ENCODE data around the gene ELF5. TPM values are rescaled to one million over a fixed set of nuclear protein-coding genes. Genes with fewer than 3 reads are reported as not detected.

Gene ELF5
- total and polyA plus RNA-seq, 2 of the 8 experiments (the other 6 are each of a cell fraction or from before 2014, with no cell fraction given), result not detected

DNA sequence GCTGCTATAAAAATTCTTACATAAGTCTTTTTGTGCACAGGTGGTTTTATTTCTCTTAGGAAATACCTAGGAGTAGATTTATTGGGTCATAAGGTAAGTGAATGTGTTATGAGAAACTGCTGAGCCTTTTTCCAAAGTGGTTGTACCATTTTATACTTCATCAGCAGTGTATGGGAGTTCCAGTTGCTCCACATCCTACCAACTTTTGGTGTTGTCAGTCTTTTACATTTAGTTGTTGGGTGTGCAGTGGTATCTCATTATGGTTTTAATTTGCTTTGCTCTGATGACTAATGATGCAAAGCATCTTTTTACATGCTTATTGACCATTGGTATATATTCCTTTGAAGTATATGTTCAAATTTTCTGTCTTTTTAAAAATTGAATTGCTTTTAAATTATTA is 71.8 kb downstream of the ELF5 start:
- no peaks in the 10 kb centered on the region for H3K79me2 ChIP-seq (ENCODE audit: control insufficient read depth in 1 of 2, insufficient read depth in 2 of 2, low read length in 2 of 2)
- H3K4me1 ChIP-seq (replicated peaks in 1 of 4; ENCODE audit: control insufficient read depth in 3 of 4, insufficient read depth in 4 of 4, low read length in 3 of 4), result no peaks in the 10 kb centered on the region
- no peak overlapping the region for H3K4me3 ChIP-seq (ENCODE audit: extremely low read depth in 1 of 4, insufficient read depth in 2 of 4, low read depth in 3 of 4, low read length in 4 of 4)
- H3K9me3 ChIP-seq (ENCODE audit: insufficient read depth in 2 of 2, low read depth in 1 of 2, low read length in 1 of 2), result peaks cover 3 to 12% of the 10 kb centered on the region in 2 experiments; a peak in 1 of 4 replicates
- H2AK5ac ChIP-seq (ENCODE audit: low read depth, low read length), result no peak overlapping the region
- H3K56ac ChIP-seq (replicated peaks; ENCODE audit: insufficient read length, low read depth, low read length), result no peak overlapping the region
- H3K18ac ChIP-seq (ENCODE audit: extremely low read depth, low read length), result no peak overlapping the region
- no peak overlapping the region for H3K23ac ChIP-seq (ENCODE audit: insufficient read length)
- no peak overlapping the region for H2BK120ac ChIP-seq (replicated peaks; ENCODE audit: low read depth, low read length)
- no peak for TF ChIP-seq JUN (IDR thresholded peaks at IDR 0.05; ENCODE audit: low read depth, low read length)
- TF ChIP-seq CHD1 (IDR thresholded peaks at IDR 0.05; ENCODE audit: low read depth, low read length), result no peak
- no peak overlapping the region for H2BK15ac ChIP-seq (ENCODE audit: low read length)
- H2AFZ ChIP-seq (ENCODE audit: low read length), result no peak overlapping the region
- no peak overlapping the region for H4K5ac ChIP-seq (ENCODE audit: insufficient read length, low read depth, low read length)
- CTCF ChIA-PET (ENCODE audit: partially characterized antibody), result interaction anchor here (0.7 kb wide), 1 partner anchor 26 kb away, joined by 3 read pairs; no protein-coding TSS in a partner anchor
- no peak overlapping the region for H3K4me2 ChIP-seq (ENCODE audit: insufficient read depth in 1 of 2, low read depth in 2 of 2, low read length in 2 of 2)
- H3K36me3 ChIP-seq (ENCODE audit: control insufficient read depth in 2 of 4, insufficient read depth in 4 of 4, low read length in 3 of 4), result no peaks in the 10 kb centered on the region
- no peak overlapping the region for H2BK5ac ChIP-seq (ENCODE audit: low read depth, low read length)
- H3K4ac ChIP-seq (replicated peaks; ENCODE audit: insufficient read length, low read depth, low read length), result no peak overlapping the region
- H3K27me3 ChIP-seq (replicated peaks in 1 of 4; ENCODE audit: control insufficient read depth in 3 of 4, extremely low read depth in 1 of 4, insufficient read depth in 3 of 4, low read length in 3 of 4), result no peaks in the 10 kb centered on the region
- no peak overlapping the region for H2BK12ac ChIP-seq (ENCODE audit: low read depth, low read length)
- no peak overlapping the region for H3K14ac ChIP-seq (ENCODE audit: insufficient read length)
- no peaks in the 10 kb centered on the region for H4K20me1 ChIP-seq (replicated peaks in 1 of 2; ENCODE audit: control insufficient read depth in 1 of 2, insufficient read depth in 2 of 2, low read length in 2 of 2)
- POLR2A ChIA-PET (ENCODE audit: partially characterized antibody), result no interaction called here
- DNase-seq (ENCODE audit: low read depth in 1 of 2, low spot score in 2 of 2) (no peak), FAIRE-seq (no peak)
- no peak overlapping the region for H3K9ac ChIP-seq (replicated peaks in 1 of 4; ENCODE audit: extremely low read depth in 1 of 4, low read depth in 3 of 4, low read length in 3 of 4)
- H3K27ac ChIP-seq (ENCODE audit: low read depth, low read length), result no peak overlapping the region
- no peak overlapping the region for H4K91ac ChIP-seq (replicated peaks; ENCODE audit: insufficient read length, low read length)
- H3K79me1 ChIP-seq (ENCODE audit: low read depth, low read length), result no peaks in the 10 kb centered on the region
- no peak overlapping the region for H4K8ac ChIP-seq (ENCODE audit: extremely low read depth, insufficient read depth, low read length)
- H3K23me2 ChIP-seq (ENCODE audit: low read depth, low read length), result no peaks in the 10 kb centered on the region
- H2BK20ac ChIP-seq (ENCODE audit: low read length), result no peak overlapping the region

Data from H1 (cell line).